ENCODE data around the gene SMARCB1.

GRCh38 chr22:23774922-23775436, 11.8 kb upstream of the SMARCB1 start:
- TF ChIP-seq POLR2A (IDR thresholded peaks at IDR 0.05; ENCODE audit: low read depth, low read length) (no peak), POLR2AphosphoS5 (IDR thresholded peaks at IDR 0.05; ENCODE audit: low read depth, low read length) (no peak), SPI1 (IDR thresholded peaks at IDR 0.05; ENCODE audit: low read depth, low read length) (no peak), TAF1 (IDR thresholded peaks at IDR 0.05; ENCODE audit: low read depth, low read length) (no peak), POU2F2 (IDR thresholded peaks at IDR 0.05; ENCODE audit: low read depth, low read length) (no peak)
